ENCODE data around the gene LRRC4C.

LRRC4C gene

GRCh38 chr11:40842750-40843339 lies 616.6 kb downstream of the LRRC4C start:
- TF ChIP-seq CTCF (conservative IDR thresholded peaks at IDR 0.05; ENCODE audit: low read depth): no peak
- CTCF ChIA-PET: no interaction called here
- DNase-seq (ENCODE audit: low spot score): no peak

DNA sequence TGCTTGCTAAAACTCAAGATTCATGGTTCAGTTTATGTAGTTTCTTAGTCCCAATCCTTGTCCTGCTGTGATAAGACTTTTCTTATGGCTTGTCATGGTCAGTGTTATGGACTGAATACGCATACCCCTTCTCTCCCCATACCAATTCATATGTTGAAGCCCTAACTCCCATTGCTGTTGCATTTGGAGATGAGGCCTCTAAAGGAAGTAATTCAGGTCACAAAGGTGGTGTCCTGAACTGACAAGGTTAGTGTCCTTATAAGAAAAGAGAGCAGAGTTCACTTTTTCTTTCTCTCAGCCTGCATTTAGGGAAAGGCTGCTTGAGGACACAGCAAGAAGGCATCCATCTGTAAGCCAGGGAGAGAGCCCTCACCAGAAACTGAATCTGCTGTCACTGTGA lies 618.2 kb downstream of the LRRC4C start:
- CTCF ChIA-PET: no interaction called here
- POLR2A ChIA-PET (ENCODE audit: low non-redundant PET): no interaction called here
- no peak overlapping the region for H3K27ac ChIP-seq
- TF ChIP-seq CTCF (conservative IDR thresholded peaks at IDR 0.05; ENCODE audit: low read depth): no peak
- no peak for DNase-seq (ENCODE audit: low spot score)

More at GRCh38 chr11:40842750-40843339, 616.6 kb downstream of the LRRC4C start:
- POLR2A ChIA-PET (ENCODE audit: low non-redundant PET): no interaction called here
- no peak overlapping the region for H3K27ac ChIP-seq

DNA sequence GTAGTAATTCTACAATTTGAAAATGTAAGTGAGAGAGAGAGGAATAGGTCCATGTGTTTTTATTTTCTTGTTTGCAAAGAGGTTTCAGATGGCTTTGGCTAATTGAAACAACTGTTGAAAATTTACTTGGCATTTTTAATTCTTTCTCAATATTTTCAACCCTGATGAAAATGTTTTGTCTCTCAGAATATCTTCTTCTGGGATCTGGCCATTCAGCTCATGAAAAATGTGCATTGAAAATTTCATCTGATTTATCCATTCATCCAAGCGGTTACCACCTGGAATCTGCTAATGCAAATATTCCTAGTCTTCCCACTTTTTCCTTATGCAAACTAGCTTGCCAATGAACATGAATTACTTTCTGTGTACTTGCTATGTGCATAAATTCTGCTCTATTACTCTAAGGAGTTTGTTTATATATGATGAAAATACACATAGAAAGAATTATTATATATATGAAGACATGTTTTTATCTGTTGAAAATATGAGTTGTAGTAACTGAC lies 621.2 kb downstream of the LRRC4C start:
- H3K27ac ChIP-seq: no peak overlapping the region
- no peak for TF ChIP-seq CTCF (conservative IDR thresholded peaks at IDR 0.05; ENCODE audit: low read depth)
- ChIA-PET POLR2A (ENCODE audit: low non-redundant PET) (no interaction called here), CTCF (no interaction called here)
- no peak for DNase-seq (ENCODE audit: low spot score)

DNA sequence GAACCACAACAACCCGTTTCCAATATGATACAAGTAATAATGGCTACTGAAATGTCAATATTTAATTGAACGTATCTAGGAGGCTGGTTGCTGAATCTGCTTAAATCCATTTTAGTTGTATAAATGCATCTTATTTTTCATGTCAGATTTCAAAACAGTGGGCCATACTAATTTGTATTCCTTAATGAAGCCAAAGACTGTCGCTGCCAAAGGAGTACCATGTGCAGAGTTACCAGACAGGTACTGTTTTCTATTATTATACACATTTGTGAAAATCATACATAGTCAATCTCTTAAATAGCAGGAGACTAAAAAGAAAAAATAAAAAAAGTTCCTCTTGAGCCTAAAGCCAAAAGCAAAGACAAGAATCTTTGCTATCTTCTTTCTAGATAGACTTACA lies 632.3 kb downstream of the LRRC4C start:
- CTCF ChIA-PET: no interaction called here

GRCh38 chr11:40826601-40827000 lies 632.9 kb downstream of the LRRC4C start:
- no peak for DNase-seq (ENCODE audit: low spot score)
- POLR2A ChIA-PET (ENCODE audit: low non-redundant PET): no interaction called here
- H3K27ac ChIP-seq: no peak overlapping the region
- CTCF ChIA-PET: no interaction called here
- no peak for TF ChIP-seq CTCF (conservative IDR thresholded peaks at IDR 0.05; ENCODE audit: low read depth)

More for the DNA sequence above, 632.3 kb downstream of the LRRC4C start:
- POLR2A ChIA-PET (ENCODE audit: low non-redundant PET): no interaction called here
- H3K27ac ChIP-seq: no peak overlapping the region
- no peak for TF ChIP-seq CTCF (conservative IDR thresholded peaks at IDR 0.05; ENCODE audit: low read depth)
- DNase-seq (ENCODE audit: low spot score): no peak

DNA sequence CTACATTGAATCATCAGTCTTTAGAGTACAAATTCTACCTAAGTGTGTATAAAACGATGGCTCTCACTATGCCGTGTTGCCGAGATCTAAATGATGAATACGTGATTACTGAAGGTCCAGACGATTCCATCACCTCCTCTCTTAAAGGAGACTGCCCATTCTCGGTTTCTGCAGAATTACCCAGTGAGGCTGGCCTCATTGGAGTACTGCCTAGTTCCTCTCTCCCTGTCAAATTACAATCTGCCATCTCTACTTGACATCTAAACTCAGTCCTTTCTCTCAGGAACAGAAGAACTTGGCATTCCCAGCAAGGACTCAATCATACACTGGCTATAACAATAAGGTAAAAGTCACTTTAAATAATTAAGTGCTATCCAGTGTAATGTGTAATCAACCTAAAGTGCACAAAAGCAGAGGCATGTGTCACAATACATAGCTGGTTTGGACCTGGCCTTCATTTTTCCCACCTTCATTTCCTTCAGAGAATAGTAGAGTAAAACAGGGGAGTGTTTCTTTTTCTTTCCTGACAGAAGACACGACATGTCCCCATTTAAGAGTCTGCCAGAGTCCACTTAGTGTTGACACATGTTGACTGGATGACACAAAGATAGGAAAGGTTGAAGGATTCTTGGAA lies 634.1 kb downstream of the LRRC4C start:
- ChIA-PET CTCF (no interaction called here), POLR2A (ENCODE audit: low non-redundant PET) (no interaction called here)
- TF ChIP-seq CTCF (conservative IDR thresholded peaks at IDR 0.05; ENCODE audit: low read depth): no peak
- no peak overlapping the region for H3K27ac ChIP-seq
- DNase-seq (ENCODE audit: low spot score): no peak
